Measurements from ENCODE around the gene OFD1. TPM values are rescaled to one million over a fixed set of nuclear protein-coding genes. Genes with fewer than 3 reads are reported as not detected.
"Not testable (repeated sequence)": the region's sequence is repeated elsewhere in the genome, so short reads cannot be mapped to it uniquely, and the experiment has no call there.

OFD1 gene
- total RNA-seq, 1 donor from 2014 or later: 10.2 TPM

DNA sequence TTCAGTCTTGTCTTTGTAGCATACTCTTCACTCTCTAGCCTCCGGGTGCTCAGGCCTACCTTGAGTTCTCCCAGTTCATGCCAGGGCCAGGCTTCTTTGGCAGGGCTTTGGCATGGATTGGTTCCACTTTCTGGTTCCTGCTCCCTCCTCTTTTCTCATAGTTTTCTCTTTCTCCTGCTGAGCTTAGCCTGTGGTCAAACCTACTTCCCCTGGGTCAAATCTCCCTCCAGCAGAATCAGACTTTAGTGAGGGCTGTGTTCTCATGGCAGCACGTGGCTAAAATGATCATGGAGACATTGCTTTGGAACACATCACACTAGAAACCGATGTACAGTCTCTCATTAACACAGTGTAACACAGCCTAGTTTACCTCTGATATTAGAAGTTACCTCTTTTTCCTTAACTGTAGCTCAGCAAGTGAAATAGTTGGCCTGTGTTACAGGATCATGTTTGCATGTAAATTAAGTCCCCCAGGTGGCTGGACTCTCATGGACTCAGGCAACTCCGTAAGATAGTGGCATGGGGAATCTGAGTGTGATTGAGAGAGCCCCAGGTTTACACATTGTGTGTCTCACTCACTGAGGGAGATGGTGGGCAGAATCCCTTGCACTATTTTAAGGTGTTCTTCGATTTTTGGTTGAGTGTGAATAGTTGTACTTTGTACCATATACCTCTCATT lies 32.3 kb upstream of the OFD1 start:
- DNase-seq: no peak

DNA sequence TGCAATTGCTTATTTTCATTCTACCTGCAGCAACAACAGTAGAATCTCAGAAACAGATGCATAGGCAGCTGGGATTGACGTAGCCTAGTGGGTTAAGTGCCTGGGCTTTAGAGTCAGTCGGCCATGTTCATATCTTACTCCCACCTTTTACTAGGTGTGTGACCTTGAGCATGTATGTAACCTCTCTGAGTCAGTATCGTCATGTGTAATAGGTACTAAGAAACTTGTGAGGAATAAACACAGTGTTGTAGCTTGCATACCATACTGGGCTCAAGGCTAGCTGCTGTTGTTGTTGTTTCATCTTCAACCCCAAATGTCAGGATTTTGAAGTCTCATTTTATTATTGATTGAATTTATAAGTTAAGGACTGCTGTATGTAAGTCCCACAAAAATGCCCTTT lies 31.4 kb upstream of the OFD1 start:
- no peak for DNase-seq

DNA sequence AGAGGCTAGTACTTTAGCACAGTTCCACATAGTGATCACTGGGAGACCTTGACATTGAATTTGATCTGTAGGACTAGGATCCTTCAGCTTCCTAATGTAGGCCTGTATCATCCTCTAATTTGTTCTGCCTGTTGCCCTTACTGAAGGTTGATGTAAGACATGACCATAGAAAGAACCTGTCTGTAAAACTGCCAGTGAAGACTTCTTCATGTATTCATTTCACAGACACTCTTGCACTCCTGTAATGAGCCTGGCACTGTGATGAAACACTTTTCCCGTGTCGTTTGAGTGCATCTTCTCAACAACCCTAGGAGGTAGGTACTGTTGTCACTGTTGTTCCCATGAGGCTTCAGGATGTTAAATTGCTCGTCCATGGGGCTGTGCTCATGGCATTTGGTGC lies 31.0 kb upstream of the OFD1 start:
- no peak for DNase-seq

DNA sequence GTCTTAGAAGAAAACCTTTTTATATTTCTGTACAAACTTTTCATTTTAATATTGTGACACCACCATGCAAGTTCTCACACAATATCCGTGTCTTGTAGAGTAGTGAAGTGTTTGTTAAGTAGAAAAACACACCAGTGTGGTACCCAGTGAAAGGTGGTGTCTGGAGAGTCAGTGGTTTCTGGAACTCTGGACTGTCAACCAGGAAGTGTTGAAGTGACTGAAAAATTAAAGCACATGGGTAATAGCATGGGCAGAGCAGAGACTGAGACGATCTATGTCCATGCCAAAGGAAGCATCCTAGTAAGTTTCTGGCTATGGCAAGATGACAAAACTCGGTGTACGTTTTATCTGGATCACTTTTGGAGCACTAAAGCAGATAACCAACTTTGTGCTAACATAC lies 23.4 kb upstream of the OFD1 start:
- DNase-seq: no peak

DNA sequence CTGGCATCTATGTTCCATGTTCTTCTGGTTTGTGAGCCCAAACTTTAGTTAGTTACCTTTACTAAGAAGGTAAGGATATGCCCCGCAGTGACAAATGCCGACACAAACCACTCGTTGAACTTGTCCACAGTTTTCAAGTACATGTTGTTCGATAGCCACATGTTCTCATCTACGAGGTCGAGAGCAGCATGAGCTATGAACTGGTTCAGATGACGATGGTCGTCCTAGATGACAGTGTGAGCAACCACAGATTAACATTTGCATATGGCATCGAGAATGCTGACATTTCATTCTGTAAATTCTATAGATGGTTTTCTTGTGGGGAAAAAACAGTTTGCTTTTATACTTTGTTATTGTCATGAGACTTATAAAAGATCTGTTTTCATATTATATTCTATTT lies 18.1 kb upstream of the OFD1 start:
- DNase-seq: no peak

DNA sequence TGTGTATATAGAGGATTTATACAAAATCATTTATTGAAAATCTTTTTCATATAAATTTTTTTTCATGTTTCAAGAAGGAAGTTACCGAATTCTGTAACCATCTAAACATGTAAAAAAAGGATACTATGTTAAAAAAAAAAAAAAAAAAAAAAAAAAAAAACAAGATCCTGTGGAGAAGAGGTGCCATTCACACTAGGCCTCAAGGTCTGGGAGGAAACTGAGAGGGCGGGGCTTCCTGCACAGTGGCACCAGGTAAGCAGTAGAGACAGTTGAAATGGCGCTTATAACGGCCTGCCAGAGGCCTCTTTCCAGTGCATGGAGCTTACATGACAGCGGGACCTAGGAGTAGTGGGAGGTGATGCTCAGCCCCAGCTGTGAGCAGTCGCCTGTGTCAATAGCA lies 17.6 kb upstream of the OFD1 start:
- no peak for DNase-seq

DNA sequence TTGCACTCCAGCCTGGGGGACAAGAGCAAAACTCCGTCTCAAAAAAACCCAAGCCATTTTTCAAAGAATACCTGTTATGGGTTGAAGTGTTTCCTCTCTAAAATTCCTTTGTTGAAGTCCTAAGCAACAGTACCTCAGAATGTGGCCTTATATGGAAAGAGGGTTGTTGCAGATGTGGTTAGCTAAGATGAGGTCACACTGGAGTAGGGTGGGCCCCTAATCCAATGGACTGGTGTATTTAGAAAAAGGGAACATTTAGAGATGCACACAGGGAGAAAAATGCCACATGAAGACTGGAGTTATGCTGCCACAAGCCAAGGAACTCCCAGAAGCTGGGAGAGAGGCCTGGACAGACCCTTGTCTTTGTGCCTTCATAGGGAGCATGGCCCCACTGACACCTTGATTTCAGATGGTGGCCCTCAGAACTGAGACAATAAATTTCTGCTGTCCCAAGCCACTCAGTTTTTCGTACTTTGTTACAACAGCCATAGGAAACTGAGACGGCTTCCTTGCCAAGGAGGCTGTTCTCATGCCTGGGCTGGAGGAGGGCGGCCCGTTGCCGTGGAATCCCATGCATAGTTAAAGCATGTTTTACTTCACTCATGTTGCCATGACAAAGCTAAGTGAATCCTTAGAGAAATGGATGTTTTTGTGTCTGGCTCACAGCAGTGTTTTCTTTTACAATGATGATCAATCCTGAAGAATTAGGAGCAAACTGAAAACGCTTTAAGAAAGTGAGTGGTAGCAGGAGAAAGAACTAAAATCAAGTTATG lies 16.7 kb upstream of the OFD1 start:
- no peak for DNase-seq

DNA sequence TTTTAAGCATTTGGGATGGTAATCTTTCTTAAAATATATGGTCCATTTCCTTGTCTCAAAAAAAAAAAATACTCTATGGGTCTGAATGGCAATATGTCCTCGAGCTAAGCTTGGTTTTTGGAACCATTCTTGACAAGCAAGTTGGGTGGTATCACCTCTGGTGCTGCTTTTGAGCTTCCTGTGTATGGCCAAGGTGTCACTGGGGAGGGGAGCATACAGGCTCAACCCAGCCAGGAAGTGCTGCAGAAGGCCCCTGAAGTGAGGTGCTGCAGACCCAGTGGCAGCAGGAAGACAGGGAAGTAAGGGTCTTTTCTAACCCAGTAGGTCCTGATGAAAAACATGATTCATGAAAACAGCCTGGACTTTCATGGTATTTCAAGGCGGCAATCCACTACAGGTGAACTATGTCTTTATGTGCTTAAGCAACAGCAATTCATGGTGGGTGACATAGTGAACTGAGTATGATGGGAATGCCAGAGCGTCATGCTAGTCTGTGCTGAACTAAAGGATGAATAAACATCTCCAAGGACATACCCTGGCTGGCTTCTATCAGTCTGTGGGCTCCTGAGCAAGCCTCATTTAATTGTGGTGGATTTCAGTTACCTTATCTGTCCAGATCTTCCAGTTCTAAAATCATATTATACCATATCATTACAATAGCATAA lies 15.2 kb upstream of the OFD1 start:
- DNase-seq: no peak

DNA sequence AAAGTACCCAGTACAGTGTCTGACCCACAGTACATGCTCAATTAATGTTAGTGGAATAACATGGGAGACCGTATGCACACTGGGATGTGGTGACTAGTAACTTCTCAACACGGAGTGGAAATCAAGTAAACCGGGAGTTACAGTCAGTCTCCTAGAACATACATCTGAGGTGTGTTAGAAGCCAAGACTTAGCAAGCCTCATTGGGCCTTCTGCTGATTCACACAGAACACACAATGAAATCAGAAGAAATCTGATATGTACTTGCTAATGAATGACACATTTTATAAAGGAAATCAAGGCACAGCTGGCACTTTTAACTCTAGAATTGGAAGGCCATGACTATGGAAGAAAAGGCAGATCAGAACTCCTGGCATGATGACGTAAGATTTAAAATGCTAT lies 13.2 kb upstream of the OFD1 start:
- no peak for DNase-seq

DNA sequence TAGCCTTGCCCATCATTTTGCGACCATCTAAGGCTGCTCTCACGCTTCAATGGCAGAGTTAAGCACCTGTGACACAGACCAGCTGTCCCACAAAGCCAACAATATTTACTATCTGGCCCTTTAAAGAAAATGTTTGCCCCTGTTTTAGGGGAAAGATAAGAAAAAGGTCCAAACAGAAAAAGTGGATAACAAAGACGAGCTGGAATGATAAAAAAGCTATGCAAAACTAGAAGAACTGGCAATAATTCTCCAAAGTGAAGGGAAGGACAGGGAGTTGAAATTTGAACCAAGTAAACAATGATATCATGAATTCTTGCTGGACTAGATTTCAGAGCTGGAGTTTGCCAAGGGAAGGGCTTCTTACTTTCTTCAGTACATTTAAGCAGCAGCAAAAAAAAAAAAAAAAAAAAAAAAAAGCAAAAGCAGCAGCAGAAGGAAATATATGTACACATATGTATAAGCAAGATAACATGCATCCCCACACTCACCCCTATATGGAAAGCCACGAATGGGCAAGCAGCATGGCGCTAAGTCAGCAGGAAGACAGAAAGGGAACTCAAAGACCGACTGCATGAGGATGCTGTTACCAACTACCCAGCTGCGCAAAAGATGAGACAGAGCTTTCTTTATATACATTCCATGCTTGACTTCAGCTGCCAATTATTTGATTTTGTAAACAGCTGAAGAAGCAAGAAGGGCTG lies 12.6 kb upstream of the OFD1 start:
- no peak for DNase-seq

DNA sequence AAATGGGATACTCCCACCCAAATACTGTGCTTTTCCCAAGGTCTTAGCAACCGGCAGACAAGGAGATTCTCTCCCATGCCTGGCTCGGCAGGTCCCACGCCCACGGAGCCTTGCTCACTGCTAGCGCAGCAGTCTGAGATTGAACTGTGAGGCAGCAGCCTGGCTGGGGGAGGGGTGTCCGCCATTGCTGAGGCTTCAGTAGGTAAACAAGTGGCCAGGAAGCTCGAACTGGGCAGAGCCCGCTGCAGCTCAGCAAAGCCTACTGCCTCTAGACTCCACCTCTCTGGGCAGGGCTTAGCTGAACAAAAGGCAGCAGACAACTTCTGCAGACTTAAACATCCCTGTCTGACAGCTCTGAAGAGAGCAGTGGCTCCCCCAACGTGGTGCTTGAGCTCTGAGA lies 9.7 kb upstream of the OFD1 start:
- DNase-seq: not testable (repeated sequence)

DNA sequence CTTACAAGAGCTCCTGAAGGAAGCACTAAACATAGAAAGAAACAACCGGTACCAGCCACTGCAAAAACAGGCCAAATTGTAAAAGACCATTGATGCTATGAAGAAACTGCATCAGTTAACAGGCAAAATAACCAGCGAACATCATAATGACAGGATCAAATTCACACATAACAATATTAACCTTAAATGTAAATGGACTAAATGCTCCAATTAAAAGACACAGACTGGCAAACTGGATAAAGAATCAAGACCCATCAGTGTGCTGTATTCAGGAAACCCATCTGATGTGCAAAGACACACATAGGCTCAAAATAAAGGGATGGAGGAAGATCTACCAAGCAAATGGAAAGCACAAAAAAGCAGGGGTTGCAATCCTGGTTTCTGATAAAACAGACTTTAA lies 8.0 kb upstream of the OFD1 start:
- DNase-seq: not testable (repeated sequence)

DNA sequence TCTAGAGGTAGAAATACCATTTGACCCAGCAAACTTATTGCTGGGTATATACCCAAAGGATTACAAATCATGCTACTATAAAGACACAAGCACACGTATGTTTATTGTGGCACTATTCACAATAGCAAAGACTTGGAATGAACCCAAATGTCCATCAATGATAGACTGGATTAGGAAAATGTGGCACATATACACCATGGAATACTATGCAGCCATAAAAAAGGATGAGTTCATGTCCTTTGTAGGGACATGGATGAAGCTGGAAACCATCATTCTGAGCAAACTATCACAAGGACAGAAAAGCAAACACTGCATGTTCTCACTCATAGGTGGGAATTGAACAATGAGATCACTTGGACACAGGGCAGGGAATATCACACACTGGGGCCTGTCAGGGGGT lies 4.0 kb upstream of the OFD1 start:
- DNase-seq: not testable (repeated sequence)

DNA sequence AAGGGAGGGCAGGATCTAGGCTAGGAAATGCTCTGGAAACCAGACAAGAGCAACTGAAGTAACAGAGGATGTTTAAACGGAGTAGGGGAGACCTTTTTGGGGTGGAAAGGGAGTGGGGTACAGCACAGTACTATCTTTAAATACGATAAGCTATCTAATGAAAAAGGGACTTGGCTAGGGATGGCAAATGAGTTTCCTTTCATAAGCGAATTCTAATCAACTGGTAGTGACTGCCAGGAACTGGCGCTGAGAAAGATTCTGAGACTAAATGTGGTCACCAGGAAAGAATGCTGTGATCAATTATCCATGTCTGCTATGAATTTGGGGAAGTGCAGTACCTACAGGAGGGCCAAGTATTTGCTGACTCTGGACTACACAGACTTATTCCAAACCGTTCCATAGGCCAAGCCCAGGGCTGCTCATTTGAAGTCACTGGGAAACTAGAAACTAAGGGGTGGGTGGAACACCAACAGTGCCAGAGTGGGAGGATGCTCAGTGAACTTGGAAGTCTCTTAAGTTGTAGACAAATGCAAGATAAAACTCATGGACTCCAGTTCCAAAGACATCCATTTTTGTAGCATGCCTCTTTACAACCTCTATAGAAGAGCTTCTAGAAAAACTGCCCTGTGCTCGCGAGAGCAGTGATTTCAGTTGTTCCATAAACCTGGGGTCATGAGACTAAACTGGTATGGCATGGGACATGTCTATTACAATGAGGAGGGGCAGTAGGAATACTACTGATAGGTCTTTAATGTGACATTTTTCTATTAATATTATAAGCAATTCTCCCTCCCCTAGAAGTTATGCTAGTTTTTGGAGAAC lies 2.1 kb upstream of the OFD1 start:
- DNase-seq: no peak

DNA sequence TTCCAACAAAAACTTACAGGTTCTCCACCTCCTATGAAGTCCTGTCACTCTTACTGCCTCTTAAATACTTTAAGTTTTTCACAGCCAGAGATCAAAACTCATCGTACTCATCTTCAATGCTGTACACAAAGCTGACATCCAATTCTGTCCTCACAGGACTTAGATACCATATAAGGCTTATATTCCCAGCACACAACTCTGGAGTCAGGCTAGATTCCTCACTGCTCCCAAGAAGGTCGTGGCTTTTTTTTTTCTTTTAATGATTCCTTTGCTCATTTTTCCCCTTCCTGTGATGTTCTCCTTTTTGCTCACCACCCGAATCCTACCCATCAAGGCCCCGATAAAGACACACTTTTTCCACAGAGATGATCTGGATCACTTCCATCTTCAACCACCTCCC lies 1.0 kb upstream of the OFD1 start:
- DNase-seq: no peak

DNA sequence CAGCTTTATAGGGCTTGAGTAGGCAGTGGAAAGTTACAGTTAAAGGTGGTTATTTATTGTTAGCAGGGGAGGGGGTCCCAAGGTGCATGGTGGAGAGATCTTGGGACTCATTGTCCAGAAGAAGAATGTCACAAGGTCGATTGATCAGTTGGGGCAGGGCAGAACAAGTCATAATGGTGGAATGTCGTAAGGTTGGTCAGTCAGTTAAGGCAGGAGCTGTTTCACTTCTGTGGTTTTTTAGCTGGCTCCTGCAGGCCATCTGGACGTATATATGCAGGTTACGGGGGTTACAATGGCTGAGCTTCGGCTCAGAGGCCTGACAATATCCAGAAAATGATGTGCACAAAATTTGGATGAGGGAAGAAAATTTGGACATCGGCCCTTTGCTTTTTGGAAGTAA lies 7.1 kb downstream of the OFD1 start:
- DNase-seq: no peak

DNA sequence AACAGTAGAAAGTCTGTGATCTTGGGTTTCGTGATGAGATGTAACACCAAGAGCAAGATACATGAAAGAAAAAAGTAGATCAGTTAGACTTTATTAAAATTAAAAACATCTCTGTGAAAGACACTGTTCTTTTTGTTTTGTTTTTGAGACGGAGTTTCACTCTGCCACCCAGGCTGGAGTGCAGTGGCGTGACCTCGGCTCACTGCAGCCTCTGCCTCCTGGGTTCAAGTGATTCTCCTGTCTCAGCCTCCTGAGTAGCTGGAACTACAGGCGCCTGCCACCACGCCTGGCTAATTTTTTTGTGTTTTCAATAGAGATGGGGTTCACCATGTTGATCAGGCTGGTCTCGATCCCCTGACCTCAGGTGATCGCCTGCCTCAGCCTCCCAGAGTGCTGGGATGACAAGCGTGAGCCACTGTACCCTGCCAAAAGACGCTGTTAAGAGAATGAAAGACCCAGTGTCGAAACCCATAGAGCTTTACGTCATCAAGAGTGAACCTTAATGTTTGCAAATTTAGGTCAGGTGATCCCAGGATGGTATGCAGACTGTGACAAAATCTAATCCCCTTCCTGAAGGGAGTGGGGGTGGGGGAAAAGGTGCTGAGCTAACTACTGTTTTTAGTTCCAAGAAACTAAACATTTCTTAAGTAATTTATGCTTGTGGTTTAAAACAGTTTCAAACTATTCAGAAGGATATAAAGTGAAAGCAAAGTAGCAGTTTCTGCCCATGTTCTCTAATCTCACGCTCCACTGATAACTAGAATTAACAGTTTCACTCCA lies 8.0 kb downstream of the OFD1 start:
- DNase-seq: no peak

DNA sequence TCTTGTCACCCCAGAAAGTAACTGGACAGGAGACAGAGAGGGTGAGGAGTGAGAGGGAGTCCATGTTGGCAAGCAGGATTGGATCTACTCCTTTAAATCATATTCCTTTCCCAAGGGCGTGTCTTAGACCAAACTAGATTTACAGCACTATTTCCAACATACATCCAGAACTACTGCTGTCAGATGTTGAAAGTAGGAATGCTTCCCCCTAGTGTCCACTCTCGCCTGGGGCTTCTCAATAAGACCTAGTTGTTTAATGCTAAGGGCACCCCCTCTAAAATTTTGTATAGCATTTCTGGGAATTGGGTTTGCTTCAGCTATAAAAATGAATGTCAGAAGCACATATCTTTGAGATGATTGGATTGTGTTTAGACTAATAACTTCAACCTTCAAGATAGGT lies 13.3 kb downstream of the OFD1 start:
- DNase-seq: peak; percentile 72

DNA sequence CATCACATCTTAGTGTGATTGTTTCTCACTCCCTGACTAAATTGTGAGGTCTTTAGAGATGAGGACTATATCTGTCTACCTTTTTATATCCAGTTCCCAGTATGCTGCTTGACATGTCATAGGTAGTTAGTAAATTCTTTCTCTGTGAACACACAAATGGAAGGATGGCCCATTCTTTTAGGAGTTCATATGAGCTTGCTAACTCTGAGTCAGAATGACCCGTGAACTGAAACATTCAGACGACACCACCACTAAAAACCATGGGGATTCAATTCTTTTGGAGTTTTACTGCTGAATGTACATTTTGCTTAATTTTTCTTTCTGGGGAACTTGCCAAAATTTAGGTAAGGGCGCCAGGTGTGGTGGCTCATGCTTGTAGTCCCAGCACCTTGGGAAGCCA lies 13.9 kb downstream of the OFD1 start:
- DNase-seq: no peak

DNA sequence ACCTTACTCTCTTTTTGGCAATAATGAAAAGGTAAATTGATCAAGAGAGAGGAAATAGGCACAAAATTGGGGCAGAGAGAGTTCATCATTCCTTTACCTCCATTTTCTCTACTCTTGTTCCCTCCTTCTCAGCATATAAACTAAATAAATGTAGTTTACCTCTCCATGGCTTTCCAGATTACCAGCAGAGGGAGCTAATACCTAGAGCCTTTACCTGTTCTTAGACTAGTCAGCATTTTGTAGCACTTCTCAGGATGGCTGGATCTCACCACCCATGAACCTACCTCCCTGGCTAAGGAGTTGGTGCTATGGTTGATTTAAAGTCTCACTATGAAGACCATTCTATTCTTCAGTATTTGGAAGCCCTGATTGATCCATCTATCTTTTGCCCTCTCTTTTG lies 15.7 kb downstream of the OFD1 start:
- DNase-seq: peak; percentile 54

DNA sequence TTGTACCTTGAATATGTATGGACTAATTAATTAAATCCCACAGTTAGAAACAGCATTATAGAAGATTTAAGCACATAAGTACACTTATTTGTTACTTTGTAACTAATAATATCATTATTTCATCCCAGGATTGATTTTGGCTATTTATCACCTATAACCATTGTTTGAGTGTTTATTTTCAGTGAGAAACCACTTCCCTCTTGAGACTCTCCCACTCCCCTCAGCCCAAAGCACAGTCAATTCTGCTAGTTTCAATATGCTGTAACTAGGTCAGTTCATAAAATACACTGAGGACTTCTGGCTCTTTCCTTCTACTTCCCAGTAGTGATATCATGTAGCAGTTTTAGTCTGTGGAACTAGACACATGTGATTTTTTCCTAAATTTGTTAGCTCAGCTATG lies 16.3 kb downstream of the OFD1 start:
- DNase-seq: no peak

DNA sequence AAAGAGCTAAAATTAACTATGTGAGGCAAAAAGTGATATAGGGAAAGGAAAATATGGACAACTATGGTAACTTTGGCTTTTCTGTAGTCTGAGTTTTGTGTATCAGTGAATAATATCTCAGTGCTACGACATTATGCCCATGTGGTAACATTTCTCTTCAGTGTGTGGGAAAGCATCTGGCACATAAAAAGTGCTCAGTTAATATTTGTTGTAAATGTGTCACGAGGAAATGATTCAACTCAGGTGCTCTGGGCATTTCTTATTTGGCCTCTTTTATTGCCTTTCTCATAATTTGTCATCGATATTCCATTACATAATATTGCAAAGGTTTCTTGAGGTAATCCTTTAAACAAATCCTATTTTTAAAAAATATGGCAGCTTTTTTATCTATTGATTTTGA lies 17.6 kb downstream of the OFD1 start:
- no peak for DNase-seq

Data from dermis blood vessel endothelial cell (primary cell).